ENCODE results near the gene SPESP1. TPM values are rescaled to one million over a fixed set of nuclear protein-coding genes. Genes with fewer than 3 reads are reported as not detected.

SPESP1 gene
- total and polyA plus RNA-seq, 9 of the 15 experiments (the other 6 are each of a cell fraction or from before 2014, with no cell fraction given), result not detected

- no peak for TF ChIP-seq ZBTB26 (CRISPR knock-in tag; IDR thresholded peaks at IDR 0.05)
- no peak for TF ChIP-seq TCF7L2 (IDR thresholded peaks at IDR 0.05; ENCODE audit: low read depth, low read length)
- no peak for TF ChIP-seq NR2F6 (CRISPR knock-in tag; IDR thresholded peaks at IDR 0.05)
- TF ChIP-seq GMEB1 (CRISPR knock-in tag; IDR thresholded peaks at IDR 0.05), result no peak
- peak; percentile 81; the same call in 1 of the 2 replicates for TF ChIP-seq CTBP1 (IDR thresholded peaks at IDR 0.05; ENCODE audit: borderline replicate concordance)
- peak; percentile 46 for TF ChIP-seq ZFX (CRISPR knock-in tag; IDR thresholded peaks at IDR 0.05)
- TF ChIP-seq HEY1 (CRISPR knock-in tag; IDR thresholded peaks at IDR 0.05; ENCODE audit: borderline replicate concordance), result no peak
- peak; percentile 58 for TF ChIP-seq JUN (IDR thresholded peaks at IDR 0.05; ENCODE audit: borderline replicate concordance, low read depth, low read length)
- no peak for TF ChIP-seq JUN (CRISPR knock-in tag; IDR thresholded peaks at IDR 0.05; ENCODE audit: borderline replicate concordance)
- no peak for TF ChIP-seq HNRNPH1 (optimal IDR thresholded peaks at IDR 0.05; ENCODE audit: low read depth, low read length)
- peak; percentile 95 for TF ChIP-seq SMARCC2 (IDR thresholded peaks at IDR 0.05; ENCODE audit: low read depth)
- TF ChIP-seq TFE3 (CRISPR knock-in tag; IDR thresholded peaks at IDR 0.05), result no peak
- TF ChIP-seq ELF1 (tag; IDR thresholded peaks at IDR 0.05), result no peak
- TF ChIP-seq CEBPB (tag; IDR thresholded peaks at IDR 0.05), result peak; percentile 83
- peak; percentile 99 for TF ChIP-seq TAL1 (IDR thresholded peaks at IDR 0.05)
- TF ChIP-seq STAG1 (CRISPR knock-in tag; IDR thresholded peaks at IDR 0.05; ENCODE audit: borderline replicate concordance), result no peak
- no peak for TF ChIP-seq CREBBP (IDR thresholded peaks at IDR 0.05; ENCODE audit: low read depth, low read length)
- TF ChIP-seq TSHZ1 (CRISPR knock-in tag; IDR thresholded peaks at IDR 0.05), result no peak
- no peak for TF ChIP-seq ZBTB8A (IDR thresholded peaks at IDR 0.05; ENCODE audit: partially characterized antibody)
- peak; percentile 67 for TF ChIP-seq NCOA4 (IDR thresholded peaks at IDR 0.05; ENCODE audit: partially characterized antibody)
Observed at GRCh38 chr15:68991723-68992122, 61.4 kb downstream of the SPESP1 start (continued).

Data from K562 (cell line).